Mucosa of rectum (tissue), 2 donors: ENCODE data around the gene BPTF.
"Not testable (repeated sequence)": the region's sequence is repeated elsewhere in the genome, so short reads cannot be mapped to it uniquely, and the experiment has no call there.

Experiments
- H3K27ac ChIP-seq, 2 donors: one replicate each; pipeline ENCODE4 v1.7.0; 2013; ENCODE audit warnings: inconsistent platforms in 2 of 2, low read depth in 2 of 2, low read length in 2 of 2
- H3K27me3 ChIP-seq, 2 donors: one replicate each; pipeline ENCODE4 v1.7.0; 2013; ENCODE audit warnings: low read length in 2 of 2; ENCODE audit not compliant: control insufficient read depth in 2 of 2, insufficient read depth in 2 of 2
- H3K36me3 ChIP-seq, 2 donors: one replicate each; pipeline ENCODE4 v1.7.0; 2013; ENCODE audit warnings: low read length in 2 of 2; ENCODE audit not compliant: control insufficient read depth in 2 of 2, insufficient read depth in 2 of 2
- H3K4me1 ChIP-seq, 2 donors: one replicate each; pipeline ENCODE4 v1.7.0; 2013; ENCODE audit warnings: low read length in 2 of 2, mild to moderate bottlenecking in 1 of 2; ENCODE audit not compliant: control insufficient read depth in 2 of 2, insufficient read depth in 2 of 2
- H3K4me3 ChIP-seq, 2 donors: one replicate each; pipeline ENCODE4 v1.7.0; 2013; ENCODE audit warnings: low read length in 2 of 2
- H3K9ac ChIP-seq, 2 donors: one replicate each; pipeline ENCODE4 v1.7.0; 2013; ENCODE audit warnings: low read length in 2 of 2, low read depth in 1 of 2, mild to moderate bottlenecking in 1 of 2
- H3K9me3 ChIP-seq, 2 donors: one replicate each; pipeline ENCODE4 v1.7.0; 2013; ENCODE audit warnings: low read length in 2 of 2; ENCODE audit not compliant: control insufficient read depth in 2 of 2
- donor health status: healthy.
- donor health status: Normal muscosa, but diverticular disease.

The BPTF gene

DNA sequence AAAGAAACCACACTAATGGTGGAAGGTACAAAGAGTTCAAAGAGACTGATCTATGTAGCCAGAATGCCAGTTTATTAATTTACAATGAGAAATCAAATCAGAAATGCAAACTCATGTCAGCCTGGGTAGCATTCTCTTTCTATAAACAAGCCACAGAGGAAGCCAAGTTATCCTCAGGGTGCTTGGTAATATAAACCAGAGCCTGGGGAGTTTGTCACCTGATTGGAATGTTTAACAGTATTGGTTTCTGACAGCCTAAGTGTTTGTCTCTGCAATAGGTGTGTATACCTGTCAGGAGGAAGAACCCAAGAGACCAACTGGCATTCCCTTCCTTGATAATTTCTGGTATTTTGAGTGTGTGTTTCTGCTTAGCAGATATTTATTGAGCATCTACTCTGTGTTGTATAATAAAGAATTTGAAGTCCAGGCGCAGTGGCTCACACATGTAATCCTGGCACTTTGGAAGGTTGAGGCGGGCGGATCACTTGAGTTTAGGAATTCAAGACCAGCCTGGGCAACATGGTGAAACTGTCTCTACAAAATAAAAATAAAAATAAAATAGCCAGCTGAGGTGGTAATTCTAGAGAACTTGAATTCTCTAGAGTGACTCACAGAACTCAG lies 174.1 kb downstream of the BPTF start:
- Histone ChIP-seq H3K36me3 (no peaks in the 10 kb centered on the region), H3K9me3 (no peaks in the 10 kb centered on the region), H3K27me3 (peaks cover 0 to 4% of the 10 kb centered on the region in 2 donors), H3K27ac (no peak overlapping the region), H3K4me3 (no peak overlapping the region), H3K9ac (no peak overlapping the region), H3K4me1 (peaks cover 10 to 12% of the 10 kb centered on the region in 2 donors)

DNA sequence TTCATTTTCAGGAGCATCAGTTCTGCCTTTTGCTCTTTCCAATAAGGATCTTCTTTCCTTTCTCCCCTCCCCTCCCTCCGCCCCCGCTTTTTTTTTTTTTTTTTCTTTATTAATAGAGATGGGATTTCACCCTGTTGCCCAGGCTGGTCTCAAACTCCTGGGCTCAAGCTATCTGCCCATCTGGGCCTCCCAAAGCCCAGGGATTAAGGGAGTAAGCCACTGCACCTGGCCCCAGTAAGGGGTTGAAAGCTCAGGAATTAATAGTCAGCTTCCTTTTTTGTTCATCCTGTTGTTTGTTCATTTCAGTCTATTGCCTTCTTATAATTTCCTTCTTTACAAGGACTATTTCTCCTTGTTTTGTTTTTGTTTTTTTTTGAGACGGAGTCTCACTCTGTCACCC lies 178.9 kb downstream of the BPTF start:
- Histone ChIP-seq H3K4me3 (no peak overlapping the region), H3K9ac (no peak overlapping the region), H3K4me1 (no peaks in the 10 kb centered on the region), H3K9me3 (no peaks in the 10 kb centered on the region), H3K27ac (no peak overlapping the region), H3K27me3 (no peaks in the 10 kb centered on the region), H3K36me3 (no peaks in the 10 kb centered on the region)

DNA sequence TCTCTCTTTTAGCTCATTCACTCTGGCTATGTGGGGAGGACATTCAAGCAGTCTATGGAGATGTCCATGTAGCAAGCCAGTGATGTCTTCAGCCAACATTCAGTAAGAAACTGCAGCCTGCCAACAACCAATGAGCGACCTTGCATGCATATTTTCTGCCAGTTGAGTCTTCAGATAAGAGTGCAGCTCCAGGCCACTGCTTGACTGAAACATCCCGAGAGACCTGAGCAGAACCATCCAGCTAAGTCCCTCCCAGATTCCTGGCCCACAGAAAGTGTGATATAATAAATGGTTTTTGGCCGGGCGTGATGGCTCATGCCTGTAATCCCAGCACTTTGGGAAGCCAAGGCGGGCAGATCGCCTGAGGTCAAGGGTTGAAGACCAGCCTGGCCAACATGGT lies 181.5 kb downstream of the BPTF start:
- H3K9ac ChIP-seq, result no peak overlapping the region
- H3K27ac ChIP-seq, result no peak overlapping the region
- no peaks in the 10 kb centered on the region for H3K4me1 ChIP-seq
- H3K36me3 ChIP-seq, result no peaks in the 10 kb centered on the region
- no peak overlapping the region for H3K4me3 ChIP-seq
- H3K27me3 ChIP-seq, result no peaks in the 10 kb centered on the region
- H3K9me3 ChIP-seq, result no peaks in the 10 kb centered on the region

DNA sequence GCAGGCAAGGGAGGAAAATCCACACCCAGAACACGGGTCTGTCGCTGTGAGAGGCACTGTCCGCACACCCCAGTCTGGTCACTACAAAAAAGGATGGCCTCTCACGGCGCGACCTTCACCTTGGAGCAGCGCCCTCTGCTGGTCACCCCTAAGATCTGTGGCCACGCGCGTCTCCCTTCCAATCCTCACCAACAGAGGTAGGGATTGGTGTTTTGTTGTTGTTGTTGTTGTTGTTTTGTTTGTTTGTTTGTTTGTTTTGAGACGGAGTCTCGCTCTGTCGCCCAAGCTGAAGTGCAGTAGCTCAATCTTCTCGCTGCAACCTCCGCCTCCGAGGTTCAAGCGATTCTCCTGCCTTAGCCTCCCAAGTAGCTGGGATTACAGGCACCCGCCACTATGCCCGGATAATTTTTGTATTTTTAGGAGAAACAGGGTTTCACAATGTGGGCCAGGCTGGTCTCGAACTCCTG lies 185.9 kb downstream of the BPTF start:
- Histone ChIP-seq H3K9me3 (no peaks in the 10 kb centered on the region), H3K27me3 (no peaks in the 10 kb centered on the region), H3K36me3 (no peaks in the 10 kb centered on the region), H3K9ac (no peak overlapping the region), H3K27ac (no peak overlapping the region), H3K4me1 (no peaks in the 10 kb centered on the region), H3K4me3 (peak overlapping the region; percentile 21 to 56)

DNA sequence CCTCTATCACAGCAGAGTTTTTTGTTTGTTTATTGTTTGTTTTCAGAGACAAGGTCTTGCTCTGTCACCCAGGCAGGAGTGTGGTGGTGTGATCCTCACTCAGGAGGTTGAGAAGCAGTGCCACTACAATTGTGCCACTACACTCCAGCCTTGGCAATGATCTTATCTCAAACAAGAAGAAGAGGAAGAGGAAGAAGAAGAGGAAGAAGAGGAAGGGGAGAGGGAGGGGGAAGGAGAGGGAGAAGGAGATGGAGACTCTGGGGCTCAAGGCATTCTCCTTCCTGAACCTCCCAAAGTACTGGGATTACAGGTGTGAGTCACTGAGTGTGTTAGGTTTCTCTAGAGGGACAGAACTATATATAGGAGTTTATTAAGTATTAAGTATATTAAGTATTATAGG lies 188.1 kb downstream of the BPTF start:
- H3K9me3 ChIP-seq, result no peaks in the 10 kb centered on the region
- H3K4me1 ChIP-seq, result no peaks in the 10 kb centered on the region
- no peak overlapping the region for H3K27ac ChIP-seq
- H3K4me3 ChIP-seq, result no peak overlapping the region
- no peaks in the 10 kb centered on the region for H3K36me3 ChIP-seq
- H3K9ac ChIP-seq, result no peak overlapping the region
- no peaks in the 10 kb centered on the region for H3K27me3 ChIP-seq

DNA sequence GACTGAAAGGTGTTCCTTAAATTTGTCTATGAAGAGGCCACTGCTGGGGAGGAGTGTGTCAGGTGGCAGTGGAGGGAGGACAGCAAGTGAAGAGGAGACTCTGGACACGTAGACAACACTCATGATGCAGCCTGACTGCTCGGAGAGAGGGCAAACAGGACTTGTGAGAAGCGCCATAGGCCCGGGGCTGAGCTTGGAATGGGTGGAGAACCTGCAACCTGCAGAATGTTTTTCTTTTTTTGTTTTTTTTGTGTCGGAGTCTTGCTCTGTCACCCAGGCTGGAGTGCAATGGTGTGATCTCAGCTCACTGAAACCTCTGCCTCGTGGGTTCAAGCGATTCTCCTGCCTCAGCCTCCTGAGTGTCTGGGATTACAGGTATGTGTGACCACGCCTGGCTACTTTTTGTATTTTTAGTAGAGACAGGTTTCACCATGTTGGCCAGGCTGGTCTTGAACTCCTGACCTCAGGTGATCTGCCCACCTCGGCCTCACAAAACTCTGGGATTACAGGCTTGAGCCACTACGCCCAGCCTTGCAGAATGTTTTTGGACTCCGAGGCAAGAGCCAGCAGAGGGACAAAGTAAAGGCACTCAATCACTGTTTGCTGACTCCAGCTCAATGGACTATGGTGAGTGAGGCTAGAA lies 189.9 kb downstream of the BPTF start:
- no peaks in the 10 kb centered on the region for H3K4me1 ChIP-seq
- no peak overlapping the region for H3K4me3 ChIP-seq

DNA sequence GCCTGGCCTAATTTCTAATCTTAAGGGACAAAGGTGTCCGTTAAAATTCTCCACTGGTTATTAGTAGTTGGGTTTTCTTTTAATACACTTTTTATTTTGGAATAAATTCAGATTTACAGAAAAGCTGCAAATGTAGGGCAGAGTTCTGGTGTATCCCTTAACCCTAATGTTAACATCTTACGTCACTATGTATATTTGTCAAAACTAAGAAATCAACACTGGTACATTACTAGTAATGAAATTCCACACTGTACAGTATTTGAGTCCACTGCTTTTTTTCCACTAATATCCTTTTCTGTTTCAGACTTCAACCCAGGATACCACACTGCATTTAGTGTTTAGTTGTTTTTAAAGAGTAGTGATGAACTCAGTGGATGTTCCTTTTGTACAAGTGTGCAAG lies 191.5 kb downstream of the BPTF start:
- Histone ChIP-seq H3K9me3 (no peaks in the 10 kb centered on the region), H3K36me3 (no peaks in the 10 kb centered on the region), H3K4me3 (no peak overlapping the region), H3K9ac (no peak overlapping the region), H3K4me1 (peaks cover 0 to 4% of the 10 kb centered on the region in 2 donors), H3K27me3 (no peaks in the 10 kb centered on the region), H3K27ac (no peak overlapping the region)

More for the DNA sequence above, 189.9 kb downstream of the BPTF start:
- no peaks in the 10 kb centered on the region for H3K36me3 ChIP-seq
- H3K9ac ChIP-seq, result no peak overlapping the region
- H3K9me3 ChIP-seq, result no peaks in the 10 kb centered on the region
- no peaks in the 10 kb centered on the region for H3K27me3 ChIP-seq
- H3K27ac ChIP-seq, result no peak overlapping the region

DNA sequence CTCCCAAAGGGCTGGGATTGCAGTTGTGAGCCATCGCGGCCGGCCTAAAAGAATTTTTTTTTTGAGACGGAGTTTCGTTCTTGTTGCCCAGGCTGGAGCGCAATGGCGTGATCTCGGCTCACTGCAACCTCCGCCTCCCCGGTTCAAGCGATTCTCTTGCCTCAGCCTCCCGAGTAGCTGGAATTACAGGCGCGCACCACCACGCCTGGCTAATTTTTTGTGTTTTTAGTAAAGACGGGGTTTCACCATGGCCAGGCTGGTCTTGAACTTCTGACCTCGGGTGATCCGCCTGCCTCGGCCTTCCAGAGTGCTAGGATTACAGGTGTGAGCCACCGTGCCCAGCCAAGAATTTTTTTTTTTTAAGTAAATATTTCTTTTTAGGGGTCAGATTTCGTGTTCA lies 193.2 kb downstream of the BPTF start:
- not testable (repeated sequence) for H3K27ac ChIP-seq, H3K9me3 ChIP-seq, H3K9ac ChIP-seq, H3K36me3 ChIP-seq, H3K4me3 ChIP-seq, H3K4me1 ChIP-seq, H3K27me3 ChIP-seq

DNA sequence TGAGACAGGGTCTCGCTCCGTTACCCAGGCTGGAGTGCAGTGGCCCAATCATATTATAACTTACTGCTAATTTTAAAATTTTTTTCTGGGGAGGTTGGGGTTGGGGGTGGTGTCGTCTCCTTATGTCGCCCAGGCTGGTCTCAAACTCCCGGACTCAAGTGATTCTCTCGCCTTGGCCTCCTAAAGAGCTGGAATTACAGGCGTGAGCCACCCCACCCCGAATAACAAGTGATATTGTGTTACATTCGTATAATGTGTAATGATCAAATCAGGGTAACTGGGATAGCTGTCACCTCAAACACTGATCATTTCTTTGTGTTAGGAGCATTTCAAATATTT lies 194.0 kb downstream of the BPTF start:
- Histone ChIP-seq H3K27ac (no peak overlapping the region), H3K9ac (no peak overlapping the region), H3K4me3 (peak overlapping the region in 1 of 2 donors; percentile 86)

DNA sequence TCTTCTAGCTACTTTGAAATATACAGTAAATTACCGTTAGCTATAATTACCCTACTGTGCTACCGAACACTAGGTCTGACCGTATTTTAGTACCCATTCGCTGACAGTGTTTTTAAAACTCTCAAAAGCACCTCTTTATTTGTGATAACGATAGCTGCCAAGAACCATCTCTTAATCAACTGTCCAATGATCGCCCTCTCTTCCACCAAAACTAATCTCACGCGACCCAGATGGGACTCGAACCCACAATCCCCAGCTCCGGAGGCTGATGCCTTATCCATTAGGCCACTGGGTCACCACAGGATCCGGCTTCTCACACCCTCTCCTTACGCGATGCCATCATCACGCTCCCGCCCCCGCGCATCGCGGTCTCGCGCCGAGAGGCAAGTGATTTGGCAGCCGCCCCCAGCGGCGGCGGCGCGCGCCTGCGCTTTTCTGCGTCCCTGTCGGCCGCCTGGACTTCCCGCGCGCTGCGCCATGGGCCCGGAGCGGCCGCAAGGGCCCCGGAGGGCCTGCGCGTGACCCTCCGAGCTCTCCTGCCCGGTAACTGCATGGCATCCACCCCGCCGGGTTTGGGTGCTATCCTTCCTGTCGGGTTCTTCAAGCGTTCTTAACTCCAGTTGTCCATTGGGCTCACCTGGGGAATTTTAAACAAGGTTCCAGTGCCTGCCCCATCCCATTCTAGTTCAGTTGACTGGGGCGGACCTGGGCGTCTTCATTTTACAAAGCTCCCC lies 194.5 kb downstream of the BPTF start:
- H3K4me3 ChIP-seq, result peak overlapping the region; percentile 67 to 86
- H3K36me3 ChIP-seq, result no peaks in the 10 kb centered on the region
- no peaks in the 10 kb centered on the region for H3K27me3 ChIP-seq
- peaks cover 0 to 4% of the 10 kb centered on the region in 2 donors for H3K4me1 ChIP-seq
- peak overlapping the region; percentile 70 to 86 for H3K9ac ChIP-seq
- H3K9me3 ChIP-seq, result no peaks in the 10 kb centered on the region
- H3K27ac ChIP-seq, result peak overlapping the region; percentile 64 to 84

More for the DNA sequence above, 194.0 kb downstream of the BPTF start:
- H3K27me3 ChIP-seq, result no peaks in the 10 kb centered on the region
- no peaks in the 10 kb centered on the region for H3K9me3 ChIP-seq
- no peaks in the 10 kb centered on the region for H3K36me3 ChIP-seq
- H3K4me1 ChIP-seq, result peaks cover 0 to 4% of the 10 kb centered on the region in 2 donors
